DND-41 (cell line): Measurements from ENCODE around the gene ETV5.

Experiments
- ATAC-seq: fragments of 200-7000 bp; cut with Tn5 transposase; 3 replicates; pipeline ENCODE4 v1.9.1; 2021; ENCODE audit warnings: low read depth; ENCODE audit not compliant: insufficient read depth
- DNase-seq: peaks from one replicate; pipeline ENCODE4 v3.0.0-alpha.2; 2020
- H2AFZ ChIP-seq: 2 replicates; pipeline ENCODE4 v1.6.0; 2012; ENCODE audit warnings: low read depth, low read length
- H3K27ac ChIP-seq: 2 replicates; pipeline ENCODE4 v1.5.1; 2012; ENCODE audit warnings: low read length, inconsistent platforms
- H3K27me3 ChIP-seq: fragments of 200-600 bp; sonication (generic); 2 replicates; pipeline ENCODE4 v1.6.0; 2012; ENCODE audit warnings: low read length, mild to moderate bottlenecking, inconsistent platforms; ENCODE audit not compliant: insufficient read depth, poor library complexity
- H3K36me3 ChIP-seq: 2 replicates; pipeline ENCODE4 v1.5.1; 2012; ENCODE audit warnings: low read length, inconsistent platforms; ENCODE audit not compliant: insufficient read depth
- H3K4me1 ChIP-seq: 2 replicates; pipeline ENCODE4 v1.5.1; 2012; ENCODE audit warnings: mild to moderate bottlenecking, low read length; ENCODE audit not compliant: insufficient read depth
- H3K4me2 ChIP-seq: 2 replicates; pipeline ENCODE4 v1.6.0; 2012; ENCODE audit warnings: mild to moderate bottlenecking, moderate library complexity, low read length, inconsistent platforms; ENCODE audit not compliant: insufficient read depth
- H3K4me3 ChIP-seq, 2 experiments: fragments of 200-600 bp in 1 of 2; shearing (Covaris generic) in 1 of 2; 2 replicates each; pipeline ENCODE4 v1.5.1; 2012 to 2016; ENCODE audit warnings: inconsistent platforms in 2 of 2, low read length in 2 of 2, mild to moderate bottlenecking in 2 of 2, low read depth in 1 of 2, moderate library complexity in 1 of 2
- H3K79me2 ChIP-seq: 2 replicates; pipeline ENCODE4 v1.6.0; 2012; ENCODE audit warnings: low read length, inconsistent platforms; ENCODE audit not compliant: insufficient read depth
- H3K9ac ChIP-seq: 2 replicates; pipeline ENCODE4 v1.6.0; 2012; ENCODE audit warnings: low read depth, mild to moderate bottlenecking, inconsistent platforms, low read length, moderate library complexity
- H3K9me3 ChIP-seq: 2 replicates; pipeline ENCODE4 v1.5.1; 2012; ENCODE audit warnings: low read length, moderate library complexity, mild to moderate bottlenecking, inconsistent platforms; ENCODE audit not compliant: insufficient read depth, severe bottlenecking
- H4K20me1 ChIP-seq: 2 replicates; pipeline ENCODE4 v1.6.0; 2012; ENCODE audit warnings: low read length; ENCODE audit not compliant: insufficient read depth
- EZH2 ChIP-seq: IDR thresholded peaks from 3 replicates; pipeline ENCODE4 v1.6.1; 2012; ENCODE audit warnings: borderline replicate concordance, low read depth, mild to moderate bottlenecking, moderate library complexity, low read length, inconsistent platforms; ENCODE audit not compliant: severe bottlenecking
- TF ChIP-seq, protein P1 (sequence below): IDR thresholded peaks from 2 replicates; pipeline ENCODE4 v1.5.1; 2012; ENCODE audit warnings: borderline replicate concordance, low read length, moderate library complexity, mild to moderate bottlenecking; ENCODE audit not compliant: poor library complexity, severe bottlenecking; ENCODE audit errors: extremely low read depth

The ETV5 gene

GRCh38 chr3:186082150-186082549 lies 26.7 kb downstream of the ETV5 start:
- no peaks in the 10 kb centered on the region for H3K79me2 ChIP-seq
- H3K27ac ChIP-seq: no peak overlapping the region
- H3K4me3 ChIP-seq: no peak overlapping the region
- no peaks in the 10 kb centered on the region for H3K4me1 ChIP-seq
- H2AFZ ChIP-seq: no peak overlapping the region
- no peaks in the 10 kb centered on the region for H3K9me3 ChIP-seq
- ATAC-seq (no peak), DNase-seq (no peak)
- no peak overlapping the region for H3K4me2 ChIP-seq
- H3K36me3 ChIP-seq: peaks cover 25% of the 10 kb centered on the region
- no peak overlapping the region for H3K9ac ChIP-seq
- no peaks in the 10 kb centered on the region for H3K27me3 ChIP-seq
- H4K20me1 ChIP-seq: peaks cover 5% of the 10 kb centered on the region; the same call in 1 of the 2 replicates
- TF ChIP-seq EZH2: no peak
- TF ChIP-seq, protein P1, sequence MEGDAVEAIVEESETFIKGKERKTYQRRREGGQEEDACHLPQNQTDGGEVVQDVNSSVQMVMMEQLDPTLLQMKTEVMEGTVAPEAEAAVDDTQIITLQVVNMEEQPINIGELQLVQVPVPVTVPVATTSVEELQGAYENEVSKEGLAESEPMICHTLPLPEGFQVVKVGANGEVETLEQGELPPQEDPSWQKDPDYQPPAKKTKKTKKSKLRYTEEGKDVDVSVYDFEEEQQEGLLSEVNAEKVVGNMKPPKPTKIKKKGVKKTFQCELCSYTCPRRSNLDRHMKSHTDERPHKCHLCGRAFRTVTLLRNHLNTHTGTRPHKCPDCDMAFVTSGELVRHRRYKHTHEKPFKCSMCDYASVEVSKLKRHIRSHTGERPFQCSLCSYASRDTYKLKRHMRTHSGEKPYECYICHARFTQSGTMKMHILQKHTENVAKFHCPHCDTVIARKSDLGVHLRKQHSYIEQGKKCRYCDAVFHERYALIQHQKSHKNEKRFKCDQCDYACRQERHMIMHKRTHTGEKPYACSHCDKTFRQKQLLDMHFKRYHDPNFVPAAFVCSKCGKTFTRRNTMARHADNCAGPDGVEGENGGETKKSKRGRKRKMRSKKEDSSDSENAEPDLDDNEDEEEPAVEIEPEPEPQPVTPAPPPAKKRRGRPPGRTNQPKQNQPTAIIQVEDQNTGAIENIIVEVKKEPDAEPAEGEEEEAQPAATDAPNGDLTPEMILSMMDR: no peak

DNA sequence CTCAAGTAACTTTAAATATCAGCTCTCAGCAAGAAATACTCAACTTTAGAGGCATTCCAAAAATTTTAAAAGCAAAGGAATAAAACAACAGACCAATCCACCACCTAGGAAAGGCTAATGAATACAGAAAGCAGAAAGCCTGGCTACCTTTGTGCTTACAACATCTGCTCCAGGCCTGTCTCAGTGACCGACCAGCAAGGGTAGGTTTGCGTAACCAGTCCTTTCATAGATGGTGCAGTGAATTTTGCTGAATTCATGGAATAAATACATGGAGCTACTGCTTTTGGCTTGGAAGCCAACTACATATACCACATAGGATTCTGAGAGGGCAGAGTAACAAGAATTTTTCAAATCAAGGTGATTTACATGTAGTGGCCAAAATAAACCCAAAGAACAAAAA lies 27.2 kb downstream of the ETV5 start:
- Histone ChIP-seq H4K20me1 (peaks cover 5% of the 10 kb centered on the region; the same call in 1 of the 2 replicates), H3K4me1 (no peaks in the 10 kb centered on the region), H3K9ac (no peak overlapping the region), H3K36me3 (peaks cover 28% of the 10 kb centered on the region), H2AFZ (no peak overlapping the region), H3K4me3 (no peak overlapping the region), H3K27me3 (no peaks in the 10 kb centered on the region), H3K27ac (no peak overlapping the region), H3K79me2 (no peaks in the 10 kb centered on the region), H3K9me3 (no peaks in the 10 kb centered on the region), H3K4me2 (no peak overlapping the region)
- ATAC-seq (no peak), DNase-seq (no peak)
- TF ChIP-seq, protein P1: no peak
- no peak for TF ChIP-seq EZH2

DNA sequence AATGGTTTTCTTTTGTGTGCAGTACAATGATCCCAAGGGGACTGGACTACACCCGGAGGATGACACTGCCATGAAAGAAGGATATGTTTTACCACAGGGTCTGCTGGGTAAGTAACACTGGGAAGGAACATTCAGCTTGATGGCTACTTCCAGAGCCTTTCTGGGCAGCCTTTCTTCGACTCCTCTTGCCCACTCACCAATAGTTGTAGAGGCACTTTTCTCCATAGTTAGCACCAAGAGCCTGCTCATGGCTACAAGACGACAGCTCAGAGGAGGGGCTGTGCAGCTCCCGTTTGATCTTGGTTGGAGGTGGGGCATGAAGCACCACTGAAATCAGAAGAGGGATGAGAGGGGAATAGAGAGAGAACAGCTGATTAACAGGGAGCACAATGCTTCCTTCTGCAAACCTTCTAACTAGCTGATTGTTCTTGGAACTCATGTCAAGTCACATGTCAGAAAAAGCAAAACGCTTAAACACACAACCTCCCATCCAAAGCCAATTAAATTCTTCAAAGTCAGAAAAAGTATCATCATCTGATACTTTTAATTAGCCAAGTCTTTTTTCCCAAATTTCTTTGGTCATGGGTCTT lies 27.9 kb downstream of the ETV5 start:
- no peak overlapping the region for H3K4me2 ChIP-seq
- no peaks in the 10 kb centered on the region for H3K9me3 ChIP-seq
- peaks cover 28% of the 10 kb centered on the region for H3K36me3 ChIP-seq
- H4K20me1 ChIP-seq: 0 out of 2 replicates have a peak, but pooled peaks cover 5% of the 10 kb centered on the region
- no peak for TF ChIP-seq EZH2
- TF ChIP-seq, protein P1: no peak
- H3K27ac ChIP-seq: no peak overlapping the region
- H2AFZ ChIP-seq: no peak overlapping the region
- no peak for ATAC-seq
- no peaks in the 10 kb centered on the region for H3K79me2 ChIP-seq
- H3K4me3 ChIP-seq: no peak overlapping the region
- H3K27me3 ChIP-seq: no peaks in the 10 kb centered on the region
- no peak overlapping the region for H3K9ac ChIP-seq
- no peak for DNase-seq
- H3K4me1 ChIP-seq: no peaks in the 10 kb centered on the region
